ENCODE results near the gene CDH16. TPM values are rescaled to one million over a fixed set of nuclear protein-coding genes. Genes with fewer than 3 reads are reported as not detected.

CDH16 gene
- total RNA-seq, 4 donors from 2014 or later = 0.20 to 2.4 (median 1.8) TPM; not detected in 1

DNA sequence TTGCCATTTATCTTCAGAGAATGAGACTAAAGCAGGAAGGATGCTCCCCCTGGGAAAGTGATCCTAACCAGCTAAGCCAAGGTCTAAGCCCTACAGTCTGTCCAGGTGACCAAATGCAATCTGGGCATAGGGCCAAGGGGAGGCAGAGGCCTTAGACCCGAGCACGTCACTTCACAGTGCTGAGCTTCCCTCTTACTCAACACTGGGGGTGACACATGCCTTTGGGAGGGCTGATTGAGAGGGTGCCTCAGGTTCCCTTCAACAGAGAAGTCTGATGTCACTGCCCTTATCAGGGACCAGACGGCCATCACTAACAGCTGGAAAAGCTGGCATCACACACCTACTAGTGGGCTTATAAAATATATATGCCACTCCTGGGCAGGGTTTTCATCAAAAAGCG lies 11.5 kb upstream of the CDH16 start:
- TF ChIP-seq POLR2AphosphoS5 (IDR thresholded peaks at IDR 0.05) (no peak), EP300 (IDR thresholded peaks at IDR 0.05; ENCODE audit: low read depth) (no peak), POLR2A (IDR thresholded peaks at IDR 0.05) (no peak)
- TF ChIP-seq, protein P1, sequence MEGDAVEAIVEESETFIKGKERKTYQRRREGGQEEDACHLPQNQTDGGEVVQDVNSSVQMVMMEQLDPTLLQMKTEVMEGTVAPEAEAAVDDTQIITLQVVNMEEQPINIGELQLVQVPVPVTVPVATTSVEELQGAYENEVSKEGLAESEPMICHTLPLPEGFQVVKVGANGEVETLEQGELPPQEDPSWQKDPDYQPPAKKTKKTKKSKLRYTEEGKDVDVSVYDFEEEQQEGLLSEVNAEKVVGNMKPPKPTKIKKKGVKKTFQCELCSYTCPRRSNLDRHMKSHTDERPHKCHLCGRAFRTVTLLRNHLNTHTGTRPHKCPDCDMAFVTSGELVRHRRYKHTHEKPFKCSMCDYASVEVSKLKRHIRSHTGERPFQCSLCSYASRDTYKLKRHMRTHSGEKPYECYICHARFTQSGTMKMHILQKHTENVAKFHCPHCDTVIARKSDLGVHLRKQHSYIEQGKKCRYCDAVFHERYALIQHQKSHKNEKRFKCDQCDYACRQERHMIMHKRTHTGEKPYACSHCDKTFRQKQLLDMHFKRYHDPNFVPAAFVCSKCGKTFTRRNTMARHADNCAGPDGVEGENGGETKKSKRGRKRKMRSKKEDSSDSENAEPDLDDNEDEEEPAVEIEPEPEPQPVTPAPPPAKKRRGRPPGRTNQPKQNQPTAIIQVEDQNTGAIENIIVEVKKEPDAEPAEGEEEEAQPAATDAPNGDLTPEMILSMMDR (IDR thresholded peaks at IDR 0.05) = no peak
- DNase-seq = peak; percentile 35
- H3K4me1 ChIP-seq = peaks cover 9 to 27% (median 23%) of the 10 kb centered on the region in 4 donors
- intact Hi-C loops (cut with DNase I; ENCODE audit: low total_unique reads) = no loop called here
- H3K27me3 ChIP-seq = peaks cover 5% of the 10 kb centered on the region
- WGBS, 2 donors (ENCODE audit: low coverage in 1 of 2) = 63% methylated on average over 4 of the region's 4 CpGs; no CpG with 5 or more reads in 1 of the 2 donors
- H3K27ac ChIP-seq = no peak overlapping the region
- no peaks in the 10 kb centered on the region for H3K9me3 ChIP-seq
- in situ Hi-C loops (cut with MboI; ENCODE audit: low pct_ligation_motif_present in 1 of 4, low pct_unique_long_range_greater_than_20kb in 1 of 4, low sequenced_read_pairs in 3 of 4) = no loop called here
- H3K36me3 ChIP-seq = no peaks in the 10 kb centered on the region
- no peak overlapping the region for H3K4me3 ChIP-seq

DNA sequence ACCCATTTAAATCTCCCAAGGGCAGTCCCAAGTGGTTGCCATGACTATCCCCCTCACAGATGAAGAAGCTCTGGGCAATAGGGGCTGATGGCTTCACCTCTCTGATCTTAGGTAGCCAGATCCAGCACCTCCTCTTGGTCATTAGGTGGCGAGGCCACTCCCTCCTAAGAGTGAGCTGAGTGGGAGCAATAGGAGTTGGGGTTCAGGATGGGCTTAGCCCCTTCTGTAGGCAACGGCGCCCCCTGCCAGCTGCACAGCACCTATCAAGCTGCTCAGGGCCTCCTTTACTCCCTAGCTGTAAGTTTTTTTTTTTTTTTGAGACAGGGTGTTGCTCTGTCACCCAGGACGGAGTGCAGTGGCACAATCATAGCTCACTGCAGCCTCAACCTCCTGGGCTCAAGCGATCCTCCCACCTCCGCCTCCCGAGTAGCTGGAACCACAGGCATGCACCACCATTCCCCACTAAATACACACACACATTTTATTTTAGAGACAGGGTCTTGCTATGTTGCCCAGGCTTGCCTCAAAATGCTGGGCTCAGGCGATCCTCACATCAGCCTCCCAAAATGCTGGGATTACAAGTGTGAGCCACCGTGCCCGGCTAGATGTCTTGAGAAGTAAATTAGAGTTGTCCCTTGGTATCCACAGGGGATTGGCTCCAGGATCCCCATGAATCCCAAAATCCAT lies 10.2 kb upstream of the CDH16 start:
- Histone ChIP-seq H3K27ac (no peak overlapping the region), H3K4me1 (peaks cover 9 to 37% (median 29%) of the 10 kb centered on the region in 4 donors), H3K4me3 (no peak overlapping the region), H3K27me3 (peaks cover 16% of the 10 kb centered on the region), H3K9me3 (no peaks in the 10 kb centered on the region), H3K36me3 (no peaks in the 10 kb centered on the region)
- DNase-seq = peak; percentile 49
- TF ChIP-seq POLR2AphosphoS5 (IDR thresholded peaks at IDR 0.05) (no peak), EP300 (IDR thresholded peaks at IDR 0.05; ENCODE audit: low read depth) (no peak), POLR2A (IDR thresholded peaks at IDR 0.05) (no peak)
- TF ChIP-seq, protein P1 (IDR thresholded peaks at IDR 0.05) = peak in 4 of 5 experiments; percentile 22 to 46 (median 33)
- intact Hi-C loops (cut with DNase I; ENCODE audit: low total_unique reads) (loop anchor here (2.0 kb wide), 1 partner anchor 34 kb away; no protein-coding TSS in a partner anchor), in situ Hi-C loops (cut with MboI; ENCODE audit: low pct_ligation_motif_present in 1 of 4, low pct_unique_long_range_greater_than_20kb in 1 of 4, low sequenced_read_pairs in 3 of 4) (no loop called here)
- WGBS, 2 donors (ENCODE audit: low coverage in 1 of 2) = 80% methylated on average over 10 of the region's 10 CpGs; no CpG with 5 or more reads in 1 of the 2 donors

DNA sequence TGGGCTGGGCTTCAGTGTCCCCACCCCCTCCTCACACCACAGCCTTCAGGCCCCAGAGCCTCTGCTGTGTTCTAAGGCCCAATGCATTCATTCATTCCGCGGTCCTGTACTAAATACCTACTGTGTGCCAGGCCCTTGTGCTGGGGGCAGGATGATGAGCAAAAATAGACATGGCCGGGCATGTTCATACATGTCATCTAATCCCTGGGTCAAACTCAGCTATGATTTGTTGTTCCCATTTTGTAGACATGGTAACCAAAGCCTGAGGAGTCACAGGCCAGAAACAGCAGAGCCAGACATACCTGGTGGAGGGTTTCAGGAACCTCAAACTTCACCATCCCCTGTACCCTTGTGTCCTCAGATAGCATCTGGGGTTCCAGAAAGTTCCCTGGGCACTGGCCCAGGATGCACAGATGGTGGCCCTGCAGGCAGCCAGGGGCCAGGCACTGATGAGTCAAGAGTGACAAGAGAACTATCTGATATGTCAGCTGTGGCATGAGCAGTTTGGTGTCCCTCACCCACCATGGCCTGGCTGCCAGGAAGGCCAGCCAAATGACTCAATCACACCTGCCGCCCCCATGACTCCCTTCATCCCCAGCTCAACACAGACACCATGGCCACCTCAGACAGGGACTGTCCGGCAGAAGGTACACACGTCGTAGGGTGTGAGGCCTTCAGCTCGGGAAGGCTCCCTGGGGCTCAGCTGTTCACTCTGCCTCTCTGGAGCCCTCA lies 9.4 kb upstream of the CDH16 start:
- intact Hi-C loops (cut with DNase I; ENCODE audit: low total_unique reads) (loop anchor here (2.0 kb wide), 1 partner anchor 33 kb away; no protein-coding TSS in a partner anchor), in situ Hi-C loops (cut with MboI; ENCODE audit: low pct_ligation_motif_present in 1 of 4, low pct_unique_long_range_greater_than_20kb in 1 of 4, low sequenced_read_pairs in 3 of 4) (no loop called here)
- H3K4me1 ChIP-seq = peaks cover 4 to 36% (median 28%) of the 10 kb centered on the region in 4 donors
- H3K4me3 ChIP-seq = no peak overlapping the region
- no peak overlapping the region for H3K27ac ChIP-seq
- no peak for TF ChIP-seq POLR2AphosphoS5 (IDR thresholded peaks at IDR 0.05)
- no peak for TF ChIP-seq EP300 (IDR thresholded peaks at IDR 0.05; ENCODE audit: low read depth)
- no peak for TF ChIP-seq POLR2A (IDR thresholded peaks at IDR 0.05)
- TF ChIP-seq, protein P1 (IDR thresholded peaks at IDR 0.05) = no peak
- peaks cover 16% of the 10 kb centered on the region for H3K27me3 ChIP-seq
- DNase-seq = no peak
- H3K36me3 ChIP-seq = no peaks in the 10 kb centered on the region
- H3K9me3 ChIP-seq = no peaks in the 10 kb centered on the region
- WGBS, 2 donors (ENCODE audit: low coverage in 1 of 2) = 92% methylated on average over 8 of the region's 8 CpGs; no CpG with 5 or more reads in 1 of the 2 donors

DNA sequence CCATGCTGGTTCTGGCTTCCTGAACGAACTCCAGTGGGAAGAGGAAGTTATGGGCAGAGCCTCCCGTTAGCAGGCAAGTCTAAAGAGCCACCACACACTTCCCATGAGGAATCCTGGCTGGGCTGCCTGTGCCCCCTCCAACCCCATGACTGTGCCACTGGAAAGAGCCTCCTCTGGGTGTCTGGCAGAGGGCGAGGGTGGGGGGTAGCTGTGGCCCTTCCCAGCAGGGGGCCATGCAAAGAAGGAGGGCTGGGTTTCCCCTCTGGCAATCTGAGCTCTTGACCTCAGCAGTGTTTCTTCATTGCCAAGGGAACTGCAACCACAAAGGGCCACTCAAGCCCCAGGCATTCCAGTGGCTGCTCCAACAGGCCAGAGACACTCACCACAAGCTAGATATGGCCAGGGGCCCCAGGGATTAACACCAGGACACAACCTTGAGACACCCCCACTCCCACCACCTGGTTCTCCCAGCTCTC lies 8.3 kb upstream of the CDH16 start:
- Histone ChIP-seq H3K4me3 (no peak overlapping the region), H3K27me3 (peaks cover 16% of the 10 kb centered on the region), H3K36me3 (no peaks in the 10 kb centered on the region), H3K4me1 (peaks cover 0 to 32% (median 22%) of the 10 kb centered on the region in 4 donors), H3K27ac (peak overlapping the region; percentile 59 to 84 (median 76)), H3K9me3 (no peaks in the 10 kb centered on the region)
- DNase-seq = no peak
- intact Hi-C loops (cut with DNase I; ENCODE audit: low total_unique reads) = no loop called here
- WGBS, 2 donors (ENCODE audit: low coverage in 1 of 2) = 54% methylated on average over 3 of the region's 3 CpGs; no CpG with 5 or more reads in 1 of the 2 donors
- in situ Hi-C loops (cut with MboI; ENCODE audit: low pct_ligation_motif_present in 1 of 4, low pct_unique_long_range_greater_than_20kb in 1 of 4, low sequenced_read_pairs in 3 of 4) = no loop called here
- TF ChIP-seq EP300 (IDR thresholded peaks at IDR 0.05; ENCODE audit: low read depth) (no peak), POLR2AphosphoS5 (IDR thresholded peaks at IDR 0.05) (no peak), POLR2A (IDR thresholded peaks at IDR 0.05) (no peak)
- TF ChIP-seq, protein P1 (IDR thresholded peaks at IDR 0.05) = no peak
